Measurements from ENCODE around the gene JSRP1. TPM values are rescaled to one million over a fixed set of nuclear protein-coding genes. Genes with fewer than 3 reads are reported as not detected.

Gene JSRP1
- total RNA-seq, 4 donors from 2014 or later = not detected

GRCh38 chr19:2223391-2223790, 32.8 kb downstream of the JSRP1 start:
- H3K27ac ChIP-seq = no peak overlapping the region

GRCh38 chr19:2221918-2222317, 34.3 kb downstream of the JSRP1 start:
- no peak for DNase-seq
- TF ChIP-seq POLR2A (IDR thresholded peaks at IDR 0.05) = no peak
- TF ChIP-seq, protein P1, sequence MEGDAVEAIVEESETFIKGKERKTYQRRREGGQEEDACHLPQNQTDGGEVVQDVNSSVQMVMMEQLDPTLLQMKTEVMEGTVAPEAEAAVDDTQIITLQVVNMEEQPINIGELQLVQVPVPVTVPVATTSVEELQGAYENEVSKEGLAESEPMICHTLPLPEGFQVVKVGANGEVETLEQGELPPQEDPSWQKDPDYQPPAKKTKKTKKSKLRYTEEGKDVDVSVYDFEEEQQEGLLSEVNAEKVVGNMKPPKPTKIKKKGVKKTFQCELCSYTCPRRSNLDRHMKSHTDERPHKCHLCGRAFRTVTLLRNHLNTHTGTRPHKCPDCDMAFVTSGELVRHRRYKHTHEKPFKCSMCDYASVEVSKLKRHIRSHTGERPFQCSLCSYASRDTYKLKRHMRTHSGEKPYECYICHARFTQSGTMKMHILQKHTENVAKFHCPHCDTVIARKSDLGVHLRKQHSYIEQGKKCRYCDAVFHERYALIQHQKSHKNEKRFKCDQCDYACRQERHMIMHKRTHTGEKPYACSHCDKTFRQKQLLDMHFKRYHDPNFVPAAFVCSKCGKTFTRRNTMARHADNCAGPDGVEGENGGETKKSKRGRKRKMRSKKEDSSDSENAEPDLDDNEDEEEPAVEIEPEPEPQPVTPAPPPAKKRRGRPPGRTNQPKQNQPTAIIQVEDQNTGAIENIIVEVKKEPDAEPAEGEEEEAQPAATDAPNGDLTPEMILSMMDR (IDR thresholded peaks at IDR 0.05) = peak in 1 of 4 experiments; percentile 13
- intact Hi-C loops (cut with DNase I; ENCODE audit: low total_unique reads) = no loop called here
- Histone ChIP-seq H3K4me3 (no peak overlapping the region), H3K36me3 (no peaks in the 10 kb centered on the region), H3K27ac (no peak overlapping the region), H3K9me3 (no peaks in the 10 kb centered on the region), H3K4me1 (no peaks in the 10 kb centered on the region), H3K27me3 (no peaks in the 10 kb centered on the region)

More at GRCh38 chr19:2223391-2223790, 32.8 kb downstream of the JSRP1 start:
- no peak for DNase-seq
- TF ChIP-seq, protein P1 (IDR thresholded peaks at IDR 0.05) = no peak
- no peak for TF ChIP-seq POLR2A (IDR thresholded peaks at IDR 0.05)
- intact Hi-C loops (cut with DNase I; ENCODE audit: low total_unique reads) = no loop called here
- Histone ChIP-seq H3K27me3 (no peaks in the 10 kb centered on the region), H3K4me3 (no peak overlapping the region), H3K4me1 (no peaks in the 10 kb centered on the region), H3K9me3 (no peaks in the 10 kb centered on the region), H3K36me3 (no peaks in the 10 kb centered on the region)

- Histone ChIP-seq H3K4me1 (no peaks in the 10 kb centered on the region), H3K9me3 (no peaks in the 10 kb centered on the region), H3K27ac (no peak overlapping the region), H3K4me3 (no peak overlapping the region), H3K27me3 (no peaks in the 10 kb centered on the region), H3K36me3 (no peaks in the 10 kb centered on the region)
- DNase-seq = no peak
- TF ChIP-seq, protein P1 (IDR thresholded peaks at IDR 0.05) = no peak
- TF ChIP-seq POLR2A (IDR thresholded peaks at IDR 0.05) = no peak
- intact Hi-C loops (cut with DNase I; ENCODE audit: low total_unique reads) = no loop called here
Observed at GRCh38 chr19:2221250-2221831, 34.9 kb downstream of the JSRP1 start.

GRCh38 chr19:2219726-2220125, 36.5 kb downstream of the JSRP1 start:
- intact Hi-C loops (cut with DNase I; ENCODE audit: low total_unique reads) = no loop called here
- no peaks in the 10 kb centered on the region for H3K36me3 ChIP-seq
- no peaks in the 10 kb centered on the region for H3K27me3 ChIP-seq
- H3K4me3 ChIP-seq = no peak overlapping the region
- H3K27ac ChIP-seq = no peak overlapping the region
- no peaks in the 10 kb centered on the region for H3K4me1 ChIP-seq
- no peak for DNase-seq
- TF ChIP-seq POLR2A (IDR thresholded peaks at IDR 0.05) = no peak
- H3K9me3 ChIP-seq = no peaks in the 10 kb centered on the region

GRCh38 chr19:2217591-2217990, 38.6 kb downstream of the JSRP1 start:
- H3K9me3 ChIP-seq = no peaks in the 10 kb centered on the region
- H3K4me3 ChIP-seq = no peak overlapping the region
- H3K27ac ChIP-seq = no peak overlapping the region
- no peak for DNase-seq
- no peaks in the 10 kb centered on the region for H3K36me3 ChIP-seq
- intact Hi-C loops (cut with DNase I; ENCODE audit: low total_unique reads) = no loop called here
- TF ChIP-seq, protein P1 (IDR thresholded peaks at IDR 0.05) = no peak
- no peak for TF ChIP-seq POLR2A (IDR thresholded peaks at IDR 0.05)
- H3K4me1 ChIP-seq = no peaks in the 10 kb centered on the region
- H3K27me3 ChIP-seq = no peaks in the 10 kb centered on the region
